Keratinocyte (primary cell): ENCODE measurements around the gene RNF150. TPM values are rescaled to one million over a fixed set of nuclear protein-coding genes. Genes with fewer than 3 reads are reported as not detected.

Experiments
- DNase-seq: peaks from one replicate; pipeline ENCODE4 v3.0.0-alpha.2; 2011; ENCODE audit warnings: low read depth, missing footprints, low spot score
- FAIRE-seq: peaks from 2 replicates; lab custom pipeline; 2011; peaks lifted over from hg19 to GRCh38; lab: Jason Lieb, UNC
- H2AFZ ChIP-seq: 2 replicates; pipeline ENCODE4 v1.6.0; 2012; ENCODE audit warnings: low read length, control low read depth, inconsistent platforms; ENCODE audit not compliant: control insufficient read depth
- H3K27ac ChIP-seq: 2 replicates; pipeline ENCODE4 v1.5.1; 2011; ENCODE audit warnings: low read length; ENCODE audit not compliant: control insufficient read depth, insufficient read depth
- H3K27me3 ChIP-seq: 3 replicates; pipeline ENCODE4 v1.6.0; 2011; ENCODE audit warnings: low read length; ENCODE audit not compliant: control insufficient read depth, insufficient read depth; ENCODE audit errors: extremely low read depth
- H3K36me3 ChIP-seq, 2 experiments: 2 replicates in 1 of 2; 3 replicates in 1 of 2; pipeline ENCODE4 v1.5.1; 2011; ENCODE audit warnings: low read length in 2 of 2, mild to moderate bottlenecking in 1 of 2; ENCODE audit not compliant: control insufficient read depth in 2 of 2, insufficient read depth in 2 of 2; ENCODE audit errors: extremely low read depth in 1 of 2
- H3K4me1 ChIP-seq: 3 replicates; pipeline ENCODE4 v1.5.1; 2011; ENCODE audit warnings: low read length; ENCODE audit not compliant: control insufficient read depth, insufficient read depth; ENCODE audit errors: extremely low read depth
- H3K4me2 ChIP-seq: 3 replicates; pipeline ENCODE4 v1.6.0; 2011; ENCODE audit warnings: low read depth, low read length; ENCODE audit not compliant: control insufficient read depth, insufficient read depth; ENCODE audit errors: extremely low read depth
- H3K4me3 ChIP-seq, 3 experiments: fragments of 200-600 bp in 1 of 3; sonication (generic) in 1 of 3; 2 replicates in 2 of 3; 3 replicates in 1 of 3; pipeline ENCODE4 v1.5.1; 2011 to 2016; ENCODE audit warnings: low read length in 3 of 3, mild to moderate bottlenecking in 3 of 3, control low read depth in 2 of 3, inconsistent platforms in 1 of 3, low read depth in 1 of 3, mixed read lengths in 1 of 3, mixed run types in 1 of 3, moderate library complexity in 1 of 3; ENCODE audit not compliant: control insufficient read depth in 2 of 3, insufficient read depth in 2 of 3; ENCODE audit errors: extremely low read depth in 1 of 3
- H3K79me2 ChIP-seq: 2 replicates; pipeline ENCODE4 v1.6.0; 2012; ENCODE audit warnings: low read length; ENCODE audit not compliant: control insufficient read depth, insufficient read depth
- H3K9ac ChIP-seq: 3 replicates; pipeline ENCODE4 v1.6.0; 2011; ENCODE audit warnings: low read length; ENCODE audit not compliant: control insufficient read depth, insufficient read depth; ENCODE audit errors: extremely low read depth
- H3K9me1 ChIP-seq: 3 replicates; pipeline ENCODE4 v1.6.0; 2011; ENCODE audit warnings: low read length; ENCODE audit not compliant: control insufficient read depth, insufficient read depth; ENCODE audit errors: extremely low read depth
- H3K9me3 ChIP-seq: 2 replicates; pipeline ENCODE4 v1.5.1; 2012; ENCODE audit warnings: low read depth, low read length; ENCODE audit not compliant: control insufficient read depth
- H4K20me1 ChIP-seq: 3 replicates; pipeline ENCODE4 v1.6.0; 2011; ENCODE audit warnings: low read length; ENCODE audit not compliant: control insufficient read depth, insufficient read depth; ENCODE audit errors: extremely low read depth
- EZH2 ChIP-seq: IDR thresholded peaks from one replicate; pipeline ENCODE4 v1.6.1; 2012; ENCODE audit warnings: inconsistent platforms, mild to moderate bottlenecking, low read length, moderate library complexity
- dilution Hi-C: fragments of 300-500 bp; cut with MboI; formaldehyde crosslinking; loops from one replicate; pipeline ENCODE4 v1.7.0; 2020; ENCODE audit warnings: low sequenced_read_pairs; ENCODE audit not compliant: extremely low pct_ligation_motif_present
- polyA plus RNA-seq, 5 experiments: library from polyadenylated mRNA; depleted of rRNA in 3 of 5; stranded (reverse) in 3 of 5; stranded (forward) in 1 of 5; unstranded in 1 of 5; fragments of >200 nt; gene quantifications; 1 replicate in 1 of 5; 2 replicates in 3 of 5; 3 replicates in 1 of 5; pipeline versions ENCODE4 v1.2.1 to v1.2.3, GENCODE V29; 2011 to 2012; ENCODE audit warnings: missing spikeins in 2 of 5, low read depth in 1 of 5, low replicate concordance in 1 of 5
- TF ChIP-seq, protein P1 (sequence below), 3 experiments: IDR thresholded peaks in 1 of 3; conservative IDR thresholded peaks in 1 of 3; optimal IDR thresholded peaks in 1 of 3; 2 replicates in 2 of 3; 3 replicates in 1 of 3; pipeline versions ENCODE3 to v1.5.1; 2011; ENCODE audit warnings: low read length in 3 of 3, mild to moderate bottlenecking in 3 of 3, moderate library complexity in 2 of 3, control low read depth in 1 of 3, inconsistent platforms in 1 of 3; ENCODE audit not compliant: insufficient read depth in 2 of 3; ENCODE audit errors: extremely low read depth in 1 of 3

Gene RNF150
- polyA plus RNA-seq, 1 donor (not counting 4 experiments of a cell fraction or from before 2014, with no cell fraction given) = 0.18 TPM

DNA sequence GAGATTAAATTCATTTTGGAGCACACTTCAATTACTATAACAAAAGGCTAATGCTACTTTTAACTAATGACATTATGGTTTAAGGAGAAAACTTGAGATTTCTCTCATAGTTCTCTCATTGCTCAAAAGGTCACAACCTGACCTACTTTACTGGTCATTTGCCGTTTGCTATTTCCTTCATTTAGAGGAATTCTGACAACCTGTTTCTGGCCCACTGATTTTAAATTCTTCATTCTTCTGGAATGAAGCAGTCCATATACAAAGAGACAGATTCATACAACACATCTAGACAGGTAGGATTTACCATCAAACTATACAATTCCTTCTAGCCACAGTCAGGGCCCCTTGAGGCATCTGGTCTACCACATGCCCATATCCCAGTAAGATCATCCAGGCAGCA lies 14.2 kb downstream of the RNF150 start:
- DNase-seq = no peak
- FAIRE-seq = no peak
- Histone ChIP-seq H3K9me1 (no peaks in the 10 kb centered on the region), H3K9ac (no peak overlapping the region), H3K79me2 (no peaks in the 10 kb centered on the region), H3K4me1 (no peaks in the 10 kb centered on the region), H3K9me3 (no peaks in the 10 kb centered on the region), H3K4me2 (no peak overlapping the region), H4K20me1 (no peaks in the 10 kb centered on the region), H3K4me3 (no peak overlapping the region), H3K27me3 (no peaks in the 10 kb centered on the region), H3K36me3 (no peaks in the 10 kb centered on the region), H3K27ac (no peak overlapping the region), H2AFZ (no peak overlapping the region)
- dilution Hi-C loops = no loop called here
- TF ChIP-seq, protein P1, sequence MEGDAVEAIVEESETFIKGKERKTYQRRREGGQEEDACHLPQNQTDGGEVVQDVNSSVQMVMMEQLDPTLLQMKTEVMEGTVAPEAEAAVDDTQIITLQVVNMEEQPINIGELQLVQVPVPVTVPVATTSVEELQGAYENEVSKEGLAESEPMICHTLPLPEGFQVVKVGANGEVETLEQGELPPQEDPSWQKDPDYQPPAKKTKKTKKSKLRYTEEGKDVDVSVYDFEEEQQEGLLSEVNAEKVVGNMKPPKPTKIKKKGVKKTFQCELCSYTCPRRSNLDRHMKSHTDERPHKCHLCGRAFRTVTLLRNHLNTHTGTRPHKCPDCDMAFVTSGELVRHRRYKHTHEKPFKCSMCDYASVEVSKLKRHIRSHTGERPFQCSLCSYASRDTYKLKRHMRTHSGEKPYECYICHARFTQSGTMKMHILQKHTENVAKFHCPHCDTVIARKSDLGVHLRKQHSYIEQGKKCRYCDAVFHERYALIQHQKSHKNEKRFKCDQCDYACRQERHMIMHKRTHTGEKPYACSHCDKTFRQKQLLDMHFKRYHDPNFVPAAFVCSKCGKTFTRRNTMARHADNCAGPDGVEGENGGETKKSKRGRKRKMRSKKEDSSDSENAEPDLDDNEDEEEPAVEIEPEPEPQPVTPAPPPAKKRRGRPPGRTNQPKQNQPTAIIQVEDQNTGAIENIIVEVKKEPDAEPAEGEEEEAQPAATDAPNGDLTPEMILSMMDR (optimal IDR thresholded peaks at IDR 0.05 in 1 of 3, IDR thresholded peaks at IDR 0.05 in 1 of 3, conservative IDR thresholded peaks at IDR 0.05 in 1 of 3; ENCODE audit: extremely low read depth in 1 of 3, insufficient read depth in 2 of 3, low read length in 3 of 3) = no peak
- TF ChIP-seq EZH2 = no peak

- TF ChIP-seq, protein P1 (optimal IDR thresholded peaks at IDR 0.05 in 1 of 3, IDR thresholded peaks at IDR 0.05 in 1 of 3, conservative IDR thresholded peaks at IDR 0.05 in 1 of 3; ENCODE audit: extremely low read depth in 1 of 3, insufficient read depth in 2 of 3, low read length in 3 of 3) = no peak
- TF ChIP-seq EZH2 = no peak
- H3K27ac ChIP-seq = no peak overlapping the region
- H3K27me3 ChIP-seq = no peaks in the 10 kb centered on the region
- no peaks in the 10 kb centered on the region for H3K79me2 ChIP-seq
- no peak for DNase-seq
- H3K9me3 ChIP-seq = no peaks in the 10 kb centered on the region
- H3K36me3 ChIP-seq = no peaks in the 10 kb centered on the region
- no peak overlapping the region for H3K4me2 ChIP-seq
- dilution Hi-C loops = no loop called here
- no peak overlapping the region for H2AFZ ChIP-seq
- FAIRE-seq = no peak
- no peak overlapping the region for H3K4me3 ChIP-seq
- H3K9ac ChIP-seq = no peak overlapping the region
- H4K20me1 ChIP-seq = no peaks in the 10 kb centered on the region
- no peaks in the 10 kb centered on the region for H3K9me1 ChIP-seq
- H3K4me1 ChIP-seq = no peaks in the 10 kb centered on the region
Observed at GRCh38 chr4:141118381-141118780, 14.9 kb downstream of the RNF150 start.
